H1 (cell line): ENCODE measurements around the gene PLK5. TPM values are rescaled to one million over a fixed set of nuclear protein-coding genes. Genes with fewer than 3 reads are reported as not detected.

ENCODE experiments used
- JUND ChIP-seq: IDR thresholded peaks from 2 replicates; pipeline ENCODE4 v1.6.1; 2011; ENCODE audit warnings: mild to moderate bottlenecking, improper control_type of control experiment, low read length
- KDM4A ChIP-seq: IDR thresholded peaks from one replicate; pipeline ENCODE4 v1.7.1; 2012; ENCODE audit warnings: low read depth, mild to moderate bottlenecking, moderate library complexity, low read length, inconsistent platforms; ENCODE audit not compliant: severe bottlenecking
- MAFK ChIP-seq: IDR thresholded peaks from 2 replicates; pipeline ENCODE4 v1.6.1; 2012; ENCODE audit warnings: low read depth, mild to moderate bottlenecking, improper control_type of control experiment, low read length
- polyA plus RNA-seq, 7 experiments: library from polyadenylated mRNA; depleted of rRNA in 3 of 7; stranded (reverse) in 5 of 7; unstranded in 2 of 7; fragments of >200 nt in 5 of 7; fragments of 200-250 nt in 2 of 7; gene quantifications; 1 replicate in 5 of 7; 2 replicates in 1 of 7; 4 replicates in 1 of 7; pipeline versions ENCODE4 v1.2.1 to v1.2.3, GENCODE V29; 2011 to 2013; ENCODE audit warnings: missing spikeins in 2 of 7, mixed read lengths in 2 of 7
- total RNA-seq: library from RNA; stranded (reverse); fragmentation: NEBNext Ultra II Directional; extraction: Animal tissue kit (Norgen Biotek cat#: 25700); gene quantifications from 2 replicates; pipeline ENCODE4 v1.2.1, GENCODE V29; 2021
- TF ChIP-seq, protein P1 (sequence below): fragments of 300-600 bp; sonication (generic); IDR thresholded peaks from 2 replicates; pipeline ENCODE4 v1.7.1; 2012; ENCODE audit warnings: low read length, moderate library complexity, mild to moderate bottlenecking, inconsistent platforms; ENCODE audit not compliant: insufficient replicate concordance

The PLK5 gene
- total and polyA plus RNA-seq, 2 of the 8 experiments (the other 6 are each of a cell fraction or from before 2014, with no cell fraction given), result 0.43 to 0.45 TPM

DNA sequence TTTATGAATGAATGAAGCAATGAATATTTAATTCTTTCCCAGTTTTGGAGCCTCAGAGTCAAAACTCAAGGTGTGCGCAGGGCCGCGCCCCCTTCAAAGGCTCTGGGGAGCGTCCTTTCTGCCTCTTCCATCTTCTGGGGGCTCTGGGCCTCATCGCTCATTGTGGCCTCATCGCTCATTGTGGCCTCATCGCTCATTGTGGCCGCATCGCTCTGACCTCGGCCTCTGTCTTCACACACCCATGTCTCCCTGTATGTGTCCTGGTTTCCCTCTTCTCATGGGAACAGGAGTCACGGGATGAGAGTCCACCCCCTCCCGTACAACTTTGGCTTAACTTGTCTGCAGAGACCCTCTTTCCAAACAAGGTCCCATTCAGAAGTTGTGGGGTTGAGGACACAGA is 47.5 kb downstream of the PLK5 start (continued):
- TF ChIP-seq, protein P1, sequence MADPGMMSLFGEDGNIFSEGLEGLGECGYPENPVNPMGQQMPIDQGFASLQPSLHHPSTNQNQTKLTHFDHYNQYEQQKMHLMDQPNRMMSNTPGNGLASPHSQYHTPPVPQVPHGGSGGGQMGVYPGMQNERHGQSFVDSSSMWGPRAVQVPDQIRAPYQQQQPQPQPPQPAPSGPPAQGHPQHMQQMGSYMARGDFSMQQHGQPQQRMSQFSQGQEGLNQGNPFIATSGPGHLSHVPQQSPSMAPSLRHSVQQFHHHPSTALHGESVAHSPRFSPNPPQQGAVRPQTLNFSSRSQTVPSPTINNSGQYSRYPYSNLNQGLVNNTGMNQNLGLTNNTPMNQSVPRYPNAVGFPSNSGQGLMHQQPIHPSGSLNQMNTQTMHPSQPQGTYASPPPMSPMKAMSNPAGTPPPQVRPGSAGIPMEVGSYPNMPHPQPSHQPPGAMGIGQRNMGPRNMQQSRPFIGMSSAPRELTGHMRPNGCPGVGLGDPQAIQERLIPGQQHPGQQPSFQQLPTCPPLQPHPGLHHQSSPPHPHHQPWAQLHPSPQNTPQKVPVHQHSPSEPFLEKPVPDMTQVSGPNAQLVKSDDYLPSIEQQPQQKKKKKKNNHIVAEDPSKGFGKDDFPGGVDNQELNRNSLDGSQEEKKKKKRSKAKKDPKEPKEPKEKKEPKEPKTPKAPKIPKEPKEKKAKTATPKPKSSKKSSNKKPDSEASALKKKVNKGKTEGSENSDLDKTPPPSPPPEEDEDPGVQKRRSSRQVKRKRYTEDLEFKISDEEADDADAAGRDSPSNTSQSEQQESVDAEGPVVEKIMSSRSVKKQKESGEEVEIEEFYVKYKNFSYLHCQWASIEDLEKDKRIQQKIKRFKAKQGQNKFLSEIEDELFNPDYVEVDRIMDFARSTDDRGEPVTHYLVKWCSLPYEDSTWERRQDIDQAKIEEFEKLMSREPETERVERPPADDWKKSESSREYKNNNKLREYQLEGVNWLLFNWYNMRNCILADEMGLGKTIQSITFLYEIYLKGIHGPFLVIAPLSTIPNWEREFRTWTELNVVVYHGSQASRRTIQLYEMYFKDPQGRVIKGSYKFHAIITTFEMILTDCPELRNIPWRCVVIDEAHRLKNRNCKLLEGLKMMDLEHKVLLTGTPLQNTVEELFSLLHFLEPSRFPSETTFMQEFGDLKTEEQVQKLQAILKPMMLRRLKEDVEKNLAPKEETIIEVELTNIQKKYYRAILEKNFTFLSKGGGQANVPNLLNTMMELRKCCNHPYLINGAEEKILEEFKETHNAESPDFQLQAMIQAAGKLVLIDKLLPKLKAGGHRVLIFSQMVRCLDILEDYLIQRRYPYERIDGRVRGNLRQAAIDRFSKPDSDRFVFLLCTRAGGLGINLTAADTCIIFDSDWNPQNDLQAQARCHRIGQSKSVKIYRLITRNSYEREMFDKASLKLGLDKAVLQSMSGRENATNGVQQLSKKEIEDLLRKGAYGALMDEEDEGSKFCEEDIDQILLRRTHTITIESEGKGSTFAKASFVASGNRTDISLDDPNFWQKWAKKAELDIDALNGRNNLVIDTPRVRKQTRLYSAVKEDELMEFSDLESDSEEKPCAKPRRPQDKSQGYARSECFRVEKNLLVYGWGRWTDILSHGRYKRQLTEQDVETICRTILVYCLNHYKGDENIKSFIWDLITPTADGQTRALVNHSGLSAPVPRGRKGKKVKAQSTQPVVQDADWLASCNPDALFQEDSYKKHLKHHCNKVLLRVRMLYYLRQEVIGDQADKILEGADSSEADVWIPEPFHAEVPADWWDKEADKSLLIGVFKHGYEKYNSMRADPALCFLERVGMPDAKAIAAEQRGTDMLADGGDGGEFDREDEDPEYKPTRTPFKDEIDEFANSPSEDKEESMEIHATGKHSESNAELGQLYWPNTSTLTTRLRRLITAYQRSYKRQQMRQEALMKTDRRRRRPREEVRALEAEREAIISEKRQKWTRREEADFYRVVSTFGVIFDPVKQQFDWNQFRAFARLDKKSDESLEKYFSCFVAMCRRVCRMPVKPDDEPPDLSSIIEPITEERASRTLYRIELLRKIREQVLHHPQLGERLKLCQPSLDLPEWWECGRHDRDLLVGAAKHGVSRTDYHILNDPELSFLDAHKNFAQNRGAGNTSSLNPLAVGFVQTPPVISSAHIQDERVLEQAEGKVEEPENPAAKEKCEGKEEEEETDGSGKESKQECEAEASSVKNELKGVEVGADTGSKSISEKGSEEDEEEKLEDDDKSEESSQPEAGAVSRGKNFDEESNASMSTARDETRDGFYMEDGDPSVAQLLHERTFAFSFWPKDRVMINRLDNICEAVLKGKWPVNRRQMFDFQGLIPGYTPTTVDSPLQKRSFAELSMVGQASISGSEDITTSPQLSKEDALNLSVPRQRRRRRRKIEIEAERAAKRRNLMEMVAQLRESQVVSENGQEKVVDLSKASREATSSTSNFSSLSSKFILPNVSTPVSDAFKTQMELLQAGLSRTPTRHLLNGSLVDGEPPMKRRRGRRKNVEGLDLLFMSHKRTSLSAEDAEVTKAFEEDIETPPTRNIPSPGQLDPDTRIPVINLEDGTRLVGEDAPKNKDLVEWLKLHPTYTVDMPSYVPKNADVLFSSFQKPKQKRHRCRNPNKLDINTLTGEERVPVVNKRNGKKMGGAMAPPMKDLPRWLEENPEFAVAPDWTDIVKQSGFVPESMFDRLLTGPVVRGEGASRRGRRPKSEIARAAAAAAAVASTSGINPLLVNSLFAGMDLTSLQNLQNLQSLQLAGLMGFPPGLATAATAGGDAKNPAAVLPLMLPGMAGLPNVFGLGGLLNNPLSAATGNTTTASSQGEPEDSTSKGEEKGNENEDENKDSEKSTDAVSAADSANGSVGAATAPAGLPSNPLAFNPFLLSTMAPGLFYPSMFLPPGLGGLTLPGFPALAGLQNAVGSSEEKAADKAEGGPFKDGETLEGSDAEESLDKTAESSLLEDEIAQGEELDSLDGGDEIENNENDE, result no peak
- TF ChIP-seq KDM4A (no peak), JUND (no peak), MAFK (no peak)
